Effector CD8-positive, alpha-beta T cell (primary cell): ENCODE measurements around the gene OR2K2.
"Not testable (repeated sequence)": the region's sequence is repeated elsewhere in the genome, so short reads cannot be mapped to it uniquely, and the experiment has no call there.

ENCODE experiments used
- DNase-seq: peaks from one replicate; lab custom pipeline; 2025; lab: John Stamatoyannopoulos, UW

OR2K2 gene

GRCh38 chr9:111298111-111298510 lies 31.9 kb downstream of the OR2K2 start:
- no peak for DNase-seq

GRCh38 chr9:111297066-111297824 lies 32.8 kb downstream of the OR2K2 start:
- DNase-seq, result no peak

- no peak for DNase-seq
Measured at GRCh38 chr9:111294691-111295451, 35.2 kb downstream of the OR2K2 start.

GRCh38 chr9:111287127-111287526 lies 42.9 kb downstream of the OR2K2 start:
- no peak for DNase-seq

GRCh38 chr9:111284703-111285102 lies 45.3 kb downstream of the OR2K2 start:
- DNase-seq, result no peak

GRCh38 chr9:111282845-111283244 lies 47.2 kb downstream of the OR2K2 start:
- no peak for DNase-seq

- not testable (repeated sequence) for DNase-seq
Measured at GRCh38 chr9:111280795-111281194, 49.2 kb downstream of the OR2K2 start.
